Measurements from ENCODE around the gene ACP3.
"Not testable (repeated sequence)": the region's sequence is repeated elsewhere in the genome, so short reads cannot be mapped to it uniquely, and the experiment has no call there.

GRCh38 chr3:132396776-132397175 is 79.6 kb downstream of the ACP3 start:
- TF ChIP-seq EZH2 (IDR thresholded peaks at IDR 0.05; ENCODE audit: borderline replicate concordance, low read length); CTCF (IDR thresholded peaks at IDR 0.05; ENCODE audit: low read length): not testable (repeated sequence)
